Mesenchymal stem cell (in vitro differentiated cells and primary cell): ENCODE data around the gene WWOX.
A peak's percentile ranks its signal among the peaks of the same experiment; 100 is the strongest.

Experiments
- DNase-seq: peaks from one replicate; pipeline ENCODE4 v3.0.0-alpha.2; 2013
- H2AFZ ChIP-seq: one replicate; pipeline ENCODE4 v1.6.1; 2013; ENCODE audit warnings: low read depth, mild to moderate bottlenecking, control low read depth, inconsistent platforms, low read length, moderate library complexity
- H2AK5ac ChIP-seq: 2 replicates; pipeline ENCODE4 v1.6.1; 2013; ENCODE audit warnings: low read length, moderate library complexity, mild to moderate bottlenecking, inconsistent platforms; ENCODE audit not compliant: severe bottlenecking
- H2BK120ac ChIP-seq: one replicate; pipeline ENCODE4 v1.6.1; 2013; ENCODE audit warnings: low read depth, mild to moderate bottlenecking, inconsistent platforms, low read length, moderate library complexity
- H2BK12ac ChIP-seq, 2 experiments: one replicate each; pipeline ENCODE4 v1.6.1; 2013; ENCODE audit warnings: inconsistent platforms in 2 of 2, low read length in 2 of 2, mild to moderate bottlenecking in 2 of 2, moderate library complexity in 2 of 2, control low read depth in 1 of 2
- H2BK15ac ChIP-seq: one replicate; pipeline ENCODE4 v1.6.1; 2013; ENCODE audit warnings: mild to moderate bottlenecking, low read depth, inconsistent platforms; ENCODE audit not compliant: poor library complexity, severe bottlenecking
- H2BK5ac ChIP-seq: 2 replicates; pipeline ENCODE4 v1.6.1; 2013; ENCODE audit warnings: low read depth, mild to moderate bottlenecking, low read length, control low read depth, inconsistent platforms; ENCODE audit not compliant: poor library complexity, severe bottlenecking
- H3K14ac ChIP-seq, 2 experiments: one replicate each; pipeline ENCODE4 v1.6.1; 2013; ENCODE audit warnings: inconsistent platforms in 2 of 2, low read length in 2 of 2, control low read depth in 1 of 2, mild to moderate bottlenecking in 1 of 2, moderate library complexity in 1 of 2
- H3K18ac ChIP-seq, 2 experiments: one replicate each; pipeline ENCODE4 v1.6.1; 2013; ENCODE audit warnings: inconsistent platforms in 2 of 2, low read length in 2 of 2, control low read depth in 1 of 2, low read depth in 1 of 2, mild to moderate bottlenecking in 1 of 2
- H3K23ac ChIP-seq, 2 experiments: one replicate each; pipeline ENCODE4 v1.6.1; 2013; ENCODE audit warnings: inconsistent platforms in 2 of 2, low read length in 2 of 2, mild to moderate bottlenecking in 2 of 2, moderate library complexity in 2 of 2, control low read depth in 1 of 2
- H3K27ac ChIP-seq: 2 replicates; pipeline ENCODE4 v1.5.1; 2013; ENCODE audit warnings: mild to moderate bottlenecking, moderate library complexity, low read length, control low read depth, inconsistent platforms; ENCODE audit not compliant: poor library complexity, severe bottlenecking
- H3K27me3 ChIP-seq, 2 experiments: 2 replicates each; pipeline versions ENCODE4 v1.6.1 to v1.7.0; 2013; ENCODE audit warnings: low read length in 2 of 2, mild to moderate bottlenecking in 2 of 2, moderate library complexity in 2 of 2, control low read depth in 1 of 2, inconsistent platforms in 1 of 2; ENCODE audit not compliant: control insufficient read depth in 1 of 2, insufficient read depth in 1 of 2
- H3K36me3 ChIP-seq, 2 experiments: 2 replicates each; pipeline versions ENCODE4 v1.6.1 to v1.7.0; 2013; ENCODE audit warnings: low read length in 2 of 2, control low read depth in 1 of 2, inconsistent platforms in 1 of 2, low read depth in 1 of 2, mild to moderate bottlenecking in 1 of 2; ENCODE audit not compliant: insufficient read depth in 2 of 2, control insufficient read depth in 1 of 2
- H3K4ac ChIP-seq, 2 experiments: one replicate each; pipeline ENCODE4 v1.6.1; 2013; ENCODE audit warnings: inconsistent platforms in 2 of 2, low read length in 2 of 2, mild to moderate bottlenecking in 2 of 2, moderate library complexity in 2 of 2, control low read depth in 1 of 2, low read depth in 1 of 2
- H3K4me1 ChIP-seq: 2 replicates; pipeline ENCODE4 v1.6.1; 2013; ENCODE audit warnings: low read depth, low read length, control low read depth; ENCODE audit not compliant: control insufficient read depth, insufficient read depth
- H3K4me2 ChIP-seq: 2 replicates; pipeline ENCODE4 v1.6.1; 2013; ENCODE audit warnings: low read length, mild to moderate bottlenecking, inconsistent platforms; ENCODE audit not compliant: poor library complexity, severe bottlenecking
- H3K4me3 ChIP-seq, 2 experiments: 2 replicates each; pipeline versions ENCODE4 v1.5.1 to v1.7.0; 2013; ENCODE audit warnings: low read length in 2 of 2, mild to moderate bottlenecking in 2 of 2, control low read depth in 1 of 2, low read depth in 1 of 2; ENCODE audit not compliant: insufficient read depth in 1 of 2
- H3K79me1 ChIP-seq: replicated peaks from 2 replicates; pipeline ENCODE4 v1.6.1; 2013; ENCODE audit warnings: mild to moderate bottlenecking, control low read depth, low read length, inconsistent platforms; ENCODE audit not compliant: poor library complexity, severe bottlenecking
- H3K9ac ChIP-seq: 2 replicates; pipeline ENCODE4 v1.7.0; 2013; ENCODE audit warnings: mild to moderate bottlenecking, low read length, moderate library complexity
- H3K9me3 ChIP-seq: 2 replicates; pipeline ENCODE4 v1.7.0; 2013; ENCODE audit warnings: mild to moderate bottlenecking, low read length; ENCODE audit not compliant: control insufficient read depth
- H4K8ac ChIP-seq: one replicate; pipeline ENCODE4 v1.6.1; 2013; ENCODE audit warnings: inconsistent platforms, mild to moderate bottlenecking, low read length, moderate library complexity
- H4K91ac ChIP-seq: one replicate; pipeline ENCODE4 v1.6.1; 2013; ENCODE audit warnings: mild to moderate bottlenecking, low read length, inconsistent platforms
- WGBS: methylation state at CpG from one replicate; pipeline ENCODE4 v1.1.7; 2013; ENCODE audit warnings: mixed read lengths; 5-methylcytosine and 5-hydroxymethylcytosine counted together

The WWOX gene

GRCh38 chr16:78432451-78432850 lies 333.0 kb downstream of the WWOX start:
- Histone ChIP-seq H2BK5ac (no peak overlapping the region), H4K8ac (no peak overlapping the region), H4K91ac (no peak overlapping the region), H3K14ac (no peak overlapping the region), H3K23ac (no peak overlapping the region), H3K9ac (no peak overlapping the region), H2BK12ac (peak overlapping the region in 1 of 2 experiments; percentile 51), H3K4me3 (no peak overlapping the region), H3K9me3 (no peaks in the 10 kb centered on the region), H3K79me1 (no peaks in the 10 kb centered on the region), H3K18ac (no peak overlapping the region), H3K27ac (no peak overlapping the region), H3K4me2 (no peak overlapping the region), H2AK5ac (no peak overlapping the region), H3K27me3 (no peaks in the 10 kb centered on the region), H3K36me3 (peaks cover 0 to 2% of the 10 kb centered on the region in 2 experiments), H2BK15ac (no peak overlapping the region), H3K4me1 (peaks cover 5% of the 10 kb centered on the region), H2AFZ (no peak overlapping the region), H2BK120ac (no peak overlapping the region), H3K4ac (no peak overlapping the region)
- DNase-seq = no peak
- WGBS = 96% methylated on average over 16 of the region's 17 CpGs

- no peaks in the 10 kb centered on the region for H3K27me3 ChIP-seq
- no peak overlapping the region for H3K4me3 ChIP-seq
- no peak overlapping the region for H3K4ac ChIP-seq
- no peak overlapping the region for H2AK5ac ChIP-seq
- H2AFZ ChIP-seq = no peak overlapping the region
- no peak overlapping the region for H3K14ac ChIP-seq
- H3K23ac ChIP-seq = no peak overlapping the region
- H2BK12ac ChIP-seq = no peak overlapping the region
- no peak overlapping the region for H3K18ac ChIP-seq
- no peaks in the 10 kb centered on the region for H3K9me3 ChIP-seq
- H3K79me1 ChIP-seq = no peaks in the 10 kb centered on the region
- no peak overlapping the region for H3K27ac ChIP-seq
- H4K91ac ChIP-seq = no peak overlapping the region
- H4K8ac ChIP-seq = no peak overlapping the region
- no peak overlapping the region for H2BK15ac ChIP-seq
- peaks cover 5% of the 10 kb centered on the region for H3K4me1 ChIP-seq
- H2BK5ac ChIP-seq = no peak overlapping the region
- peaks cover 0 to 2% of the 10 kb centered on the region in 2 experiments for H3K36me3 ChIP-seq
- H3K4me2 ChIP-seq = no peak overlapping the region
- H3K9ac ChIP-seq = no peak overlapping the region
- DNase-seq = no peak
- H2BK120ac ChIP-seq = no peak overlapping the region
- WGBS = 100% methylated on average over 1 of the region's 2 CpGs
Measured at GRCh38 chr16:78433116-78433515, 333.7 kb downstream of the WWOX start.

- no peak for DNase-seq
- Histone ChIP-seq H3K27me3 (no peaks in the 10 kb centered on the region), H3K27ac (no peak overlapping the region), H3K9ac (no peak overlapping the region), H3K9me3 (no peaks in the 10 kb centered on the region), H2BK5ac (no peak overlapping the region), H3K36me3 (peaks cover 0 to 2% of the 10 kb centered on the region in 2 experiments), H3K18ac (no peak overlapping the region), H3K4me3 (no peak overlapping the region), H3K14ac (no peak overlapping the region), H2AFZ (no peak overlapping the region), H3K4me1 (peaks cover 5% of the 10 kb centered on the region), H2BK120ac (no peak overlapping the region), H4K91ac (no peak overlapping the region), H3K4ac (no peak overlapping the region), H3K23ac (no peak overlapping the region), H2BK12ac (no peak overlapping the region), H4K8ac (no peak overlapping the region), H2AK5ac (no peak overlapping the region), H3K79me1 (no peaks in the 10 kb centered on the region), H3K4me2 (no peak overlapping the region), H2BK15ac (no peak overlapping the region)
- 82% methylated on average over 3 of the region's 4 CpGs for WGBS
Measured at GRCh38 chr16:78434401-78434800, 334.9 kb downstream of the WWOX start.

GRCh38 chr16:78435260-78435659 lies 335.8 kb downstream of the WWOX start:
- Histone ChIP-seq H2BK15ac (no peak overlapping the region), H3K4me2 (no peak overlapping the region), H3K23ac (no peak overlapping the region), H3K27me3 (no peaks in the 10 kb centered on the region), H2AFZ (no peak overlapping the region), H2BK12ac (no peak overlapping the region), H2BK5ac (no peak overlapping the region), H3K4me3 (no peak overlapping the region), H3K9me3 (no peaks in the 10 kb centered on the region), H4K8ac (no peak overlapping the region), H4K91ac (no peak overlapping the region), H3K9ac (no peak overlapping the region), H3K79me1 (no peaks in the 10 kb centered on the region), H3K27ac (no peak overlapping the region), H2AK5ac (peak overlapping the region; percentile 34), H3K36me3 (peaks cover 0 to 2% of the 10 kb centered on the region in 2 experiments), H3K4ac (peak overlapping the region in 1 of 2 experiments; percentile 6), H2BK120ac (no peak overlapping the region), H3K4me1 (peaks cover 5% of the 10 kb centered on the region), H3K18ac (no peak overlapping the region), H3K14ac (no peak overlapping the region)
- 97% methylated on average over 4 of the region's 4 CpGs for WGBS
- DNase-seq = no peak
